OCI-LY1 (cell line): ENCODE measurements around the gene RAX2.

ENCODE experiments used
- EZH2 ChIP-seq: fragments of 200-600 bp; sonication (generic), shearing (Covaris generic); IDR thresholded peaks from 2 replicates; pipeline ENCODE4 v1.8.0; 2017; ENCODE audit warnings: borderline replicate concordance, mixed run types, mild to moderate bottlenecking, antibody characterized with exemption, low read length, moderate library complexity, mixed read lengths
- TF ChIP-seq, protein P1 (sequence below): fragments of 200-600 bp; sonication (generic), shearing (Covaris generic); IDR thresholded peaks from 2 replicates; pipeline ENCODE4 v1.5.1; 2017; ENCODE audit warnings: mild to moderate bottlenecking, antibody characterized with exemption, low read length, moderate library complexity, mixed read lengths

DNA sequence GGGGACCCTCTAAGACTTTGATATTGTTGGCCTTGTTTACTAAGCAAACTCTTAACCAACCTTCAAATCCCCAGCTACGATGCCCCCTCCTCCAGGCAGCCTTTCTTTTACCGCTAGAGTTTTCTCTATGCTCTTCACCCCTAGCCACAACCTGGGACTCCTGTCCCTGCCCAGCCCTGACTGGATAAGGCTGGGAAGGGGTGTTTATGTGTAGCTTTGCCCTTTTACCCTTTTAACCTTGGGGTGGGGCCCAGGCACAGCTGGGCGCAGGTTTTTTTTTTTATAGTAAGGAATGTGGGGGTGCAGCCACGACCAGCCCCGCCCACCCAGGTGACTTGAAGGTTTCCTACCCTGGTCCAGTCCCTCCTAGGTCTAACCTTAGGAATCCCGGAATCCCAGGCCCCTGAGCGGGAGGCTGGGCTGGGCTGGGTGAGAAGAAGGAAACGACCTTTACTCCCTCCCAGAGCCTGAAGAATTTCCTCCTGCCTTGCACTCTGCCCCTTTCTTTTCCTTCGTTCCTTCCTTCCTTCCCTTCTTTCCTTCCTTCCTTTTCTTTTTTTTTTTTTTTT, 51.6 kb downstream of the RAX2 start:
- TF ChIP-seq, protein P1, sequence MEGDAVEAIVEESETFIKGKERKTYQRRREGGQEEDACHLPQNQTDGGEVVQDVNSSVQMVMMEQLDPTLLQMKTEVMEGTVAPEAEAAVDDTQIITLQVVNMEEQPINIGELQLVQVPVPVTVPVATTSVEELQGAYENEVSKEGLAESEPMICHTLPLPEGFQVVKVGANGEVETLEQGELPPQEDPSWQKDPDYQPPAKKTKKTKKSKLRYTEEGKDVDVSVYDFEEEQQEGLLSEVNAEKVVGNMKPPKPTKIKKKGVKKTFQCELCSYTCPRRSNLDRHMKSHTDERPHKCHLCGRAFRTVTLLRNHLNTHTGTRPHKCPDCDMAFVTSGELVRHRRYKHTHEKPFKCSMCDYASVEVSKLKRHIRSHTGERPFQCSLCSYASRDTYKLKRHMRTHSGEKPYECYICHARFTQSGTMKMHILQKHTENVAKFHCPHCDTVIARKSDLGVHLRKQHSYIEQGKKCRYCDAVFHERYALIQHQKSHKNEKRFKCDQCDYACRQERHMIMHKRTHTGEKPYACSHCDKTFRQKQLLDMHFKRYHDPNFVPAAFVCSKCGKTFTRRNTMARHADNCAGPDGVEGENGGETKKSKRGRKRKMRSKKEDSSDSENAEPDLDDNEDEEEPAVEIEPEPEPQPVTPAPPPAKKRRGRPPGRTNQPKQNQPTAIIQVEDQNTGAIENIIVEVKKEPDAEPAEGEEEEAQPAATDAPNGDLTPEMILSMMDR = no peak
- TF ChIP-seq EZH2 = no peak
